ENCODE data around the gene TSFM. TPM values are rescaled to one million over a fixed set of nuclear protein-coding genes. Genes with fewer than 3 reads are reported as not detected.

The TSFM gene
- total RNA-seq, 1 experiment from 2014 or later = 53.2 TPM

DNA sequence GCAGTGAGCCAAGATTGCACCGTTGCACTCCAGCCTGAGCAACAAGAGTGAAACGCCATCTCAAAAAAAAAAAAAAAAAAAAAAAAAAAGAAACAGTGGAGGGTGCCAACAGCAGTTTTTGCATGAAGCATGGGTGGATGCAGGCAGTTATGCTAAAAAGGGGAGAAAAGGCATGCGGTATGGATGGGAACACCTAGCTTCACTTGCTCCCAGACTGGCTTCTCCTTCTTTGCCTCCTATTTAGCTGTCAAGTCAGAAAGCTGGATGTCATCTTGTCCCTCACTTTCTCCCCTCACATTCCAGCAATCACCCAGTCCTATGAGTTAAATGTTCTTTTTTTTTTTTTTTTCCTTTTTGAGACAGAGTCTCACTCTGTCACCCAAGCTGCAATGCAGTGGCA lies 7.5 kb upstream of the TSFM start:
- Histone ChIP-seq H3K79me2 (ENCODE audit: insufficient read depth, low read length) (peaks cover 25% of the 10 kb centered on the region), H3K9me2 (ENCODE audit: insufficient read depth) (no peaks in the 10 kb centered on the region), H3K27me3 (ENCODE audit: insufficient read depth, low read length) (no peaks in the 10 kb centered on the region), H3K4me1 (ENCODE audit: control insufficient read depth in 1 of 2, insufficient read depth in 2 of 2, low read length in 2 of 2) (peaks cover 5 to 17% of the 10 kb centered on the region in 2 experiments; a peak in 3 of 4 replicates), H3K27ac (ENCODE audit: low read depth, low read length) (no peak overlapping the region), H3K4me2 (ENCODE audit: low read length) (no peak overlapping the region), H4K20me1 (ENCODE audit: insufficient read depth) (no peaks in the 10 kb centered on the region), H3K9me3 (ENCODE audit: control insufficient read depth in 1 of 2, insufficient read depth in 1 of 2, low read depth in 1 of 2, low read length in 2 of 2) (no peaks in the 10 kb centered on the region), H2AFZ (ENCODE audit: low read depth, low read length, poor library complexity, severe bottlenecking) (no peak overlapping the region), H3K36me3 (ENCODE audit: control insufficient read depth in 1 of 2, insufficient read depth in 2 of 2, low read length in 2 of 2) (peaks cover under 1 to 8% of the 10 kb centered on the region in 2 experiments; a peak in 2 of 4 replicates), H3K4me3 (replicated peaks in 1 of 2; ENCODE audit: low read depth in 1 of 2, low read length in 2 of 2) (no peak overlapping the region), H3K9ac (ENCODE audit: low read length) (no peak overlapping the region)
- CTCF ChIA-PET = interaction anchor here (0.7 to 1.2 kb wide), 2 partner anchors 28 to 116 kb away, joined by 3 to 4 read pairs; no protein-coding TSS in a partner anchor
- no peak for DNase-seq (ENCODE audit: low read depth, low spot score)
- no TSS peak for BruUV-seq (replicated peaks)
- TF ChIP-seq FOSL1 (IDR thresholded peaks at IDR 0.05; ENCODE audit: low read depth) (no peak), POLR2A (IDR thresholded peaks at IDR 0.05; ENCODE audit: borderline replicate concordance, extremely low read depth, insufficient read depth, insufficient read length) (no peak), EGR1 (IDR thresholded peaks at IDR 0.05; ENCODE audit: low read depth) (no peak), POLR2AphosphoS5 (IDR thresholded peaks at IDR 0.05; ENCODE audit: low read depth, low read length) (no peak), ELF1 (IDR thresholded peaks at IDR 0.05; ENCODE audit: borderline replicate concordance, low read depth) (no peak), SRF (IDR thresholded peaks at IDR 0.05; ENCODE audit: low read depth) (no peak)
- TF ChIP-seq, protein P1, sequence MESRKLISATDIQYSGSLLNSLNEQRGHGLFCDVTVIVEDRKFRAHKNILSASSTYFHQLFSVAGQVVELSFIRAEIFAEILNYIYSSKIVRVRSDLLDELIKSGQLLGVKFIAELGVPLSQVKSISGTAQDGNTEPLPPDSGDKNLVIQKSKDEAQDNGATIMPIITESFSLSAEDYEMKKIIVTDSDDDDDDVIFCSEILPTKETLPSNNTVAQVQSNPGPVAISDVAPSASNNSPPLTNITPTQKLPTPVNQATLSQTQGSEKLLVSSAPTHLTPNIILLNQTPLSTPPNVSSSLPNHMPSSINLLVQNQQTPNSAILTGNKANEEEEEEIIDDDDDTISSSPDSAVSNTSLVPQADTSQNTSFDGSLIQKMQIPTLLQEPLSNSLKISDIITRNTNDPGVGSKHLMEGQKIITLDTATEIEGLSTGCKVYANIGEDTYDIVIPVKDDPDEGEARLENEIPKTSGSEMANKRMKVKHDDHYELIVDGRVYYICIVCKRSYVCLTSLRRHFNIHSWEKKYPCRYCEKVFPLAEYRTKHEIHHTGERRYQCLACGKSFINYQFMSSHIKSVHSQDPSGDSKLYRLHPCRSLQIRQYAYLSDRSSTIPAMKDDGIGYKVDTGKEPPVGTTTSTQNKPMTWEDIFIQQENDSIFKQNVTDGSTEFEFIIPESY (IDR thresholded peaks at IDR 0.05; ENCODE audit: extremely low read depth, insufficient replicate concordance, low read length) = no peak
- TF ChIP-seq, protein P2, sequence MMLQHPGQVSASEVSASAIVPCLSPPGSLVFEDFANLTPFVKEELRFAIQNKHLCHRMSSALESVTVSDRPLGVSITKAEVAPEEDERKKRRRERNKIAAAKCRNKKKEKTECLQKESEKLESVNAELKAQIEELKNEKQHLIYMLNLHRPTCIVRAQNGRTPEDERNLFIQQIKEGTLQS (IDR thresholded peaks at IDR 0.05) = no peak
- POLR2A ChIA-PET = no interaction called here
- intact Hi-C loops (cut with micrococcal nuclease) = no loop called here
- RAD21 ChIA-PET (ENCODE audit: low non-redundant PET in 1 of 2, low total read pairs in 2 of 2, uncharacterized antibody in 2 of 2, unreplicated experiment in 2 of 2) = no interaction called here
- no peak for ATAC-seq
